Inflammatory macrophage (primary cell): ENCODE data around the gene RNU4-1.
A peak's percentile ranks its signal among the peaks of the same experiment; 100 is the strongest.
"Not testable (repeated sequence)": the region's sequence is repeated elsewhere in the genome, so short reads cannot be mapped to it uniquely, and the experiment has no call there.

Experiments
- DNase-seq, 2 donors: peaks; one replicate each; pipeline ENCODE4 v3.0.0-alpha.2; 2020 to 2022
- total RNA-seq, 18 experiments: gene quantifications; one replicate each; lab custom pipeline; 2026; ENCODE audit warnings: mixed read lengths in 6 of 18, inconsistent platforms in 2 of 18; lab: John Stamatoyannopoulos, UW

The RNU4-1 gene
- 1.7 to 71.7 (median 22.3) reads per million in 18 experiments for total RNA-seq

DNA sequence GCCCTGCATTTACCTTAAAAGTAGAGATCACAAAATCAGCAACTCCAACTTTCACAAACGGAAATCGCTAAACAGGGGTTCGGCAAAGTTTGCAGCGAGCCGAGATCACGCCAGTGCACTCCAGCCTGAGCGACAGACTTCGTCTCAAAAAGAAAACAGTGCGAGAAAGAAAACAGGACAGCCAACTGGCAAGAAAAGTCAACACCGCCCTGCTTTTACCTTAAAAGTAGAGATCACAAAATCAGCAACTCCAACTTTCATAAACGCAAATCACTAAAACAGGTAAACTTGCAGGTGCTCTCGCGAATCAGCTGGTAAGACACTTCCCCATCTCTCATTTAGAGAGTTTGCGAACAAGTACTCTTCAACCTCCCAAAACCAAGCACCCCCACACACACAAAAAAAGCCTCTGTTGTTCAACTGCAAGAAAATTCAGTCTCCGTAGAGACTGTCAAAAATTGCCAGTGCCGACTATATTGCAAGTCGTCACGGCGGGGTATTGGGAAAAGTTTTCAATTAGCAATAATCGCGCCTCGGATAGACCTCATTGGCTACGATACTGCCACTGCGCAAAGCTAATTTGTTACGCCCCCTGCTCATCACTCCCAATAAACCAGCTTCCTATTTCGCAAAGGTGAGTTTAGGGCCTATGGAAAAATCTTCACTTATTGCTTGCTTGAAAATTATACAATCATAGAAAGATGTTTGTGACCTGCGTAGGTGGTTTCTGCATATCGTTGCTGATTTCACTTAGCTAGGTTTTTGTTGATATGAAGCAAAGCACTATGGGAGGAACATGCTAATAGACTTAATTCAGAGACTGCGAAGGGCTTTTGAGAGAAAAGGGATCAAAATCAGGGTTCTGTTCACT is at the start of gene RNU4-1:
RNU4-1 (minus strand) TSS at position 577 of the 871 bp plus-strand sequence.
- DNase-seq, result peak; percentile 94 to 97

GRCh38 chr12:120342175-120343038 is 49.4 kb upstream of the RNU4-1 start:
- no peak for DNase-seq

- no peak for DNase-seq
Observed at GRCh38 chr12:120339256-120339655, 46.2 kb upstream of the RNU4-1 start.

GRCh38 chr12:120337730-120338129 is 44.7 kb upstream of the RNU4-1 start:
- no peak for DNase-seq

GRCh38 chr12:120336392-120336791 is 43.4 kb upstream of the RNU4-1 start:
- DNase-seq, result not testable (repeated sequence)

GRCh38 chr12:120335447-120335846 is 42.4 kb upstream of the RNU4-1 start:
- DNase-seq, result peak; percentile 7 to 34

DNA sequence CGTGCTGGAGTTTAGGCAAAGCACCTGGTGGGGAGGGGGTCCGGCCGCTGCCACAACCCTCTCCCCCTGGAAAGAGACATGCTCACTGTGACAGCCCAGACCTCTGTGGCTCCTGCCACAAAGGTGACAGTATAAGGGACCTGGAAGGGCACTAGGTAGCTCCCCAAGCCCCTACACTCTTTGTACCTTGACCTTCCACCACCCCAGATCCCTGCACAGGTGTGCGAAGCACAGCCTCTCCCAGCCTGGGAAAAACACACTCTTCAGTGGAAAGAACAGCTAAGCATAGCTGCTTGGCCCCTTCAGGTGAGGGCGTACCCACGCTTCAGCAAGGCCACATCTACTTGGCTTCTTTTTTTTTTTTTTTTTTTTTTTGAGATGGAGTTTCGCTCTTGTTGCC is 39.5 kb upstream of the RNU4-1 start:
- DNase-seq, result no peak

GRCh38 chr12:120332041-120332440 is 39.0 kb upstream of the RNU4-1 start:
- no peak for DNase-seq

DNA sequence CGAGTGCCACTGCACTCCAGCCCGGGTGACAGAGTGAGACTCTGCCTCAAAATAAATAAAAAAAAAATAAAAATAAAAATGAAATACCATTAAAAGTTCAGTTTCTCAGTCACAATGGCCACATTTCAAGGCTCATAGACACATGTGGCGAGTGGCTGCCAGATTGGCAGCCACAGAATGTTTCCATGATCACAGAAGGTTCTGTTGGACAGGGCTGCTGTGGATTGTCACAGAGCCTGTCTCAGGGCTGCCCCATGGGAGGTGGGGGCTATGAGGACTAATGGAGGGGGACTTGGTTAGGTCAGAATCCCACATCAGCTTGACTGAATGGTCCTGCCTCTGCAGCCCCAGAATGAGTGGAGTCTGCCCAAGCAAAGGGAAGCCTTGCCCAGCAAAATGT is 38.4 kb upstream of the RNU4-1 start:
- DNase-seq, result no peak

GRCh38 chr12:120328228-120328627 is 35.2 kb upstream of the RNU4-1 start:
- DNase-seq, result no peak

- no peak for DNase-seq
Observed at GRCh38 chr12:120327593-120327992, 34.6 kb upstream of the RNU4-1 start, which contains the start of gene PLA2G1B. Gene PLA2G1B (minus strand): TSS chr12:120327779. CDS start chr12:120327753, 26 bp downstream.

DNA sequence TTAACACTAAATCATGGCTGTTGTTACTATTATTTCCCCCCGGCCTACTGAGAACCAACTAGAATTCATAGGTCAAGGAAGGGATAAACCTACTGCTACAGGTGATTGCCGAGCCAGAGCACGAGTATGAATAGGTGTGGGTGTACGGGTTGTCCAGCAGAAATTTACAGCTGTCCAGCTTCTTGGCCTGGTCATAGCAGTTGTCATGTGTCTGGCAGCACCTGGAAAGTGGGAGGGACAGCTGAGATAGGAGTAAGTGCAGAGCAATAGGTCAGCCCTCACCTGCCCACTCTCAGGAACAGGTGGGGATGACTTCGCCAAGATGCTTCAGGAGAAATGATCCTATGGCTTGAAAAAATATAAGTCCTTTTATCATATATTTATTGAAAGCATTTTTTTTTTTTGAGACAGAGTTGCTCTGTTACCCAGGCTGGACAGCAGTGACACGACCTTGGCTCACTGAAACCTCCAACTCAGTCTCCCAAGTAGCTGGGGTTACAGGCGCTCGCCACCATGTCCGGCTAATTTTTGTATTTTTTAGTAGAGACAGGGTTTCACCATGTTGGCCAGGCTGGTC is 31.9 kb upstream of the RNU4-1 start:
- no peak for DNase-seq

GRCh38 chr12:120323772-120324171 is 30.7 kb upstream of the RNU4-1 start:
- DNase-seq, result no peak

DNA sequence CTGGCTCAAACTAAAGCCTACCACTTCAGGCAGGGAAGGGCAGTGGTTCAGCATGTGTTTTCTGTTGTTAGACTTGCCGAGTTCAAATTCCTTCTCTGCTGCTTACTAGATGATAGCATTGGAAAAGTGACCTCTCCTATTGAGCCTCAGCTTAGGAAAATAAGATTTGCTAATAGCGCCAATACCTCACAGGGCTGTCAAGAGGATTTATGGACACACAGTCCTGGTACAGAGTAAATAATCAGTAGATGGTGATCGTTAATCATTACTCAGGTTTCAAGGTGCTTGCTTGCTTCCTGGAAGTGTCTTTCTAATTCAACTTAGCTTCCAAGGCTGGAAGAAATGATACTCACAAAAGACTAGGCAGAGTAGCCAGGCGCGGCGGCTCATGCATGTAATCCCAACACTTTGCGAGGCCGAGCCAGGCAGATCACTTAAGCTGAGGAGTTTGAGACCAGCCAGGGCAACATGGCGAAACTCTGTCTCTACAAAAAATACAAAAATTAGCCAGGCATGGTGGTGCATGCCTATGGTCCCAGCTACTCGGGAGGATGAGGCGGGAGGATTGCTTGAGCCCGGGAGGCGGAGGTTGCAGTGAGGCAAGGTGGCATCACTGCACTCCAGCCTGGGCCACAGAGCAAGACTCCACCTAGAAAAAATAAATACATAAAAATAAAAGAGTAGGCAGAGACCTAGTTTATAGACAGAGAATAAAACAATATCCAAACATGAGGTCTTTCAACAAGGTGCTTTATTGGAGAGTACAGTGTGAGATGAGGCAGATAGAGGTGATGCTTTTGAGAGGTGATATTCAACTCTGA is 28.6 kb upstream of the RNU4-1 start:
- no peak for DNase-seq

DNA sequence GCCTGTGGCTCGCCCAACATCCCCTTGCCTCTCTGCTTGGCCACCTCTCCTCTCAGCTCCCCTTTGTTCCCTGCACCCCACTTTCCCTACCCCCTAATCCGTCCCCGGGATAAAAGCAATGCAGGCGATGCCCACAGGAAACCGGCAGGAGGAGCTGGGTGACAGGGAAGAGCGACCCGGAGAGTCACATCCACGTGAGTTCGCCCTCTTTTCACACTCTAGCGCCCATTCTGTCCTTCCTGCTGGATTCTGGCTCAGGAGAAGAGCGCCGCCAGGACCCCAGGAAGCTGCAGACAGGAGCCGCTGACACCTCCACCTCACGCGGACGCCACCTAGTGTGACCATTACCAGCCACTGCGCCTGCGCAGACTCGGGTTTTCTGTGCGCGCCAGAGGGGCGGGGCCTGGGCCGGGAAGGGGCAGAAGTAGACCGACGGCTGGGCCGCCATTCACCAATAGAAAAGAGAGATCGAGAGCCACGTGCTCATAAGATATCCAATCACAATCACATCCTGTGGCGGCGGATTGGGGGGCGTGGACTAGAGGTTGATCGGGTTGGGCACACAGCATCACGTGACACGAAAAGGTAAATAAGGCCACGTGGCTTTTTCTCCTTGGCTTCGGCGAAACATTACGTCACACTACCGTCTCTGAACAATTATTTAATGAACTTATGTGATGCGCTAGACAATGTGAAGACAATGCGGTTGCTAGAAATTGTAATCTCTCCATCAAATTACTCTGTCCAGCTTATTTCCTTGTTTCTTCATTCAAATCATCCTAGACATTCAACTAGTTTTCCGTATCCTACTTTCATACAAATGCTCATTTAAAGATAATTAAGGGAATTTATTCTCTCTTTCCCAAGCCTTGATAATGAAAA is 24.4 kb upstream of the RNU4-1 start:
- peak; percentile 99 to 100 for DNase-seq

DNA sequence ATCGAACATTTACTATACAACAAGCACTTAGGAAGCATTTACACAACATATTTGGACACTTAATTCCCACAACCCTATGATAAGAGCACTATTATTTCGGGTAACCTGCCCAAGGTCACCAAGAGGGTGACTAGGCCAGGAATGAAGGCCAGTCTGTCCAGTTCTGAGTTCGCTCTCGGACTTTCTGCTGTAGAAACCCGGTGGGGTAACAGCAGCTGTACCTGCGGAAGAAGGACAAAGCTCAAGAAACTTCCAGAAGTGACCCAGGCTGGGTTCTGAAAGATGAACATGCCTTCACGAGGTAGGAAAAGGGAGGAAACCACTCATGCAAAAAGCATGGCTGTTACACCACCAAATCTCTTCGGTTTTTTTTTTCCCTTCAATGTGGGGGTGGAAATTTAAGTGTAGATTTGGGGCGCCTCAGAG is 23.8 kb upstream of the RNU4-1 start:
- peak in 1 of 2 donors; percentile 6 for DNase-seq

- no peak for DNase-seq
Observed at GRCh38 chr12:120314220-120314619, 21.2 kb upstream of the RNU4-1 start.

- peak; percentile 94 for DNase-seq
Observed at GRCh38 chr12:120301962-120302815, 9.2 kb upstream of the RNU4-1 start, which contains the start of gene SIRT4. Gene SIRT4 (plus strand): TSS chr12:120302321. CDS start chr12:120303562, 1,241 bp downstream.

GRCh38 chr12:120292411-120292660 is 701 bp downstream of the RNU4-1 start:
- DNase-seq, result no peak
